Transverse colon (tissue), 4 donors: ENCODE results near the gene SHOX. TPM values are rescaled to one million over a fixed set of nuclear protein-coding genes. Genes with fewer than 3 reads are reported as not detected.
"Not testable (repeated sequence)": the region's sequence is repeated elsewhere in the genome, so short reads cannot be mapped to it uniquely, and the experiment has no call there.

ENCODE experiments used
- DNase-seq: peaks from one replicate; pipeline ENCODE4 v3.0.0-alpha.2; 2019
- H3K27ac ChIP-seq, 4 donors: fragments of 200-600 bp; sonication (generic); 2 replicates each; pipeline ENCODE4 v1.5.1; 2016 to 2018; ENCODE audit warnings: inconsistent platforms in 4 of 4
- H3K27me3 ChIP-seq: fragments of 200-600 bp; sonication (generic); 2 replicates; pipeline ENCODE4 v1.5.1; 2017; ENCODE audit warnings: inconsistent platforms
- H3K36me3 ChIP-seq, 4 donors: fragments of 200-600 bp; sonication (generic); 2 replicates each; pipeline ENCODE4 v1.5.1; 2017 to 2019; ENCODE audit warnings: inconsistent platforms in 4 of 4
- H3K4me1 ChIP-seq, 4 donors: fragments of 200-600 bp; sonication (generic); 2 replicates each; pipeline ENCODE4 v1.5.1; 2017 to 2020; ENCODE audit warnings: inconsistent platforms in 4 of 4
- H3K4me3 ChIP-seq, 4 donors: fragments of 200-600 bp; sonication (generic); 1 replicate in 1 of 4; 2 replicates in 3 of 4; pipeline versions ENCODE4 v1.5.1 to v1.6.1; 2017 to 2019; ENCODE audit warnings: inconsistent platforms in 4 of 4
- H3K9me3 ChIP-seq, 2 donors: fragments of 200-600 bp; sonication (generic); 2 replicates each; pipeline ENCODE4 v1.5.1; 2017 to 2019; ENCODE audit warnings: inconsistent platforms in 2 of 2
- CTCF ChIP-seq, 5 experiments: fragments of 200-600 bp in 3 of 5; fragments of 450-650 bp in 2 of 5; sonication (generic) in 3 of 5; IDR thresholded peaks; 1 replicate in 2 of 5; 2 replicates in 3 of 5; pipeline ENCODE4 v1.5.1; 2016 to 2017; ENCODE audit warnings: antibody characterized with exemption in 5 of 5, inconsistent platforms in 3 of 5, mild to moderate bottlenecking in 2 of 5, moderate library complexity in 1 of 5
- EP300 ChIP-seq: sonication (generic); formaldehyde crosslinking; IDR thresholded peaks from one replicate; pipeline ENCODE4 v1.6.1; 2017; ENCODE audit warnings: antibody characterized with exemption, low read depth
- POLR2A ChIP-seq: fragments of 450-650 bp; IDR thresholded peaks from one replicate; pipeline ENCODE4 v1.6.1; 2016; ENCODE audit warnings: antibody characterized with exemption, mild to moderate bottlenecking, moderate library complexity
- POLR2AphosphoS5 ChIP-seq, 3 donors: sonication (generic); formaldehyde crosslinking; IDR thresholded peaks; one replicate each; pipeline ENCODE4 v1.6.1; 2016; ENCODE audit warnings: antibody characterized with exemption in 3 of 3
- WGBS, 2 donors: methylation state at CpG; one replicate each; pipeline ENCODE4 v1.1.5; 2018; ENCODE audit warnings: low coverage in 1 of 2; 5-methylcytosine and 5-hydroxymethylcytosine counted together
- in situ Hi-C, 4 donors: fragments of 200-750 bp; cut with MboI; loops; one replicate each; pipeline versions ENCODE4 v1.15.0 to v1.15.1; 2017; ENCODE audit warnings: low sequenced_read_pairs in 3 of 4, low pct_ligation_motif_present in 1 of 4, low pct_unique_long_range_greater_than_20kb in 1 of 4
- intact Hi-C: fragments of 100-400 bp; cut with DNase I; formaldehyde crosslinking; loops from one replicate; pipeline ENCODE4 v1.15.1; 2023; ENCODE audit warnings: low total_unique reads
- total RNA-seq, 4 donors: library from RNA; depleted of rRNA; stranded (reverse); fragments of >200 nt; gene quantifications; one replicate each; pipeline ENCODE4 v1.1.0, GENCODE V29; 2016

SHOX gene
- total RNA-seq, 4 donors from 2014 or later, result 0.14 to 2.6 (median 0.16) TPM; not detected in 1

GRCh38 chrX:599837-600715, 30.5 kb upstream of the SHOX start:
- H3K27me3 ChIP-seq, result no peaks in the 10 kb centered on the region
- no peaks in the 10 kb centered on the region for H3K36me3 ChIP-seq
- no peaks in the 10 kb centered on the region for H3K4me1 ChIP-seq
- intact Hi-C loops (no loop called here), in situ Hi-C loops (no loop called here)
- peaks cover 8 to 21% of the 10 kb centered on the region in 2 donors for H3K9me3 ChIP-seq
- no peak for TF ChIP-seq POLR2A
- TF ChIP-seq POLR2AphosphoS5 (IDR thresholded peaks at IDR 0.05), result no peak
- TF ChIP-seq CTCF (IDR thresholded peaks at IDR 0.05), result no peak
- no peak for TF ChIP-seq EP300
- no peak for DNase-seq
- WGBS, 2 donors, result 60 to 67% methylated on average over 1 to 17 of the region's 18 CpGs
- H3K27ac ChIP-seq, result no peak overlapping the region
- no peak overlapping the region for H3K4me3 ChIP-seq

GRCh38 chrX:603029-603428, 27.6 kb upstream of the SHOX start:
- H3K4me3 ChIP-seq, H3K9me3 ChIP-seq, H3K27me3 ChIP-seq, DNase-seq, H3K36me3 ChIP-seq, H3K4me1 ChIP-seq, H3K27ac ChIP-seq, intact Hi-C loops, in situ Hi-C loops: not testable (repeated sequence)
- 89 to 92% methylated on average over 2 to 9 of the region's 9 CpGs for WGBS, 2 donors

GRCh38 chrX:604616-605015, 26.0 kb upstream of the SHOX start:
- H3K27me3 ChIP-seq, H3K27ac ChIP-seq, H3K9me3 ChIP-seq, H3K4me1 ChIP-seq, H3K4me3 ChIP-seq, intact Hi-C loops, DNase-seq, in situ Hi-C loops, H3K36me3 ChIP-seq: not testable (repeated sequence)

GRCh38 chrX:608088-608487, 22.5 kb upstream of the SHOX start:
- H3K27me3 ChIP-seq, H3K9me3 ChIP-seq, H3K36me3 ChIP-seq, H3K4me3 ChIP-seq, DNase-seq, intact Hi-C loops, in situ Hi-C loops, H3K4me1 ChIP-seq, H3K27ac ChIP-seq: not testable (repeated sequence)
- 54% methylated on average over 2 of the region's 3 CpGs; no CpG with 5 or more reads in 1 of the 2 donors for WGBS, 2 donors

GRCh38 chrX:614136-614535, 16.5 kb upstream of the SHOX start:
- H3K27me3 ChIP-seq, result peaks cover 5% of the 10 kb centered on the region
- no peaks in the 10 kb centered on the region for H3K4me1 ChIP-seq
- in situ Hi-C loops (no loop called here), intact Hi-C loops (no loop called here)
- no peak for DNase-seq
- no peak for TF ChIP-seq CTCF (IDR thresholded peaks at IDR 0.05)
- TF ChIP-seq POLR2A, result no peak
- TF ChIP-seq EP300, result no peak
- TF ChIP-seq POLR2AphosphoS5 (IDR thresholded peaks at IDR 0.05), result no peak
- no peak overlapping the region for H3K27ac ChIP-seq
- H3K36me3 ChIP-seq, result no peaks in the 10 kb centered on the region
- H3K4me3 ChIP-seq, result no peak overlapping the region
- 73 to 85% methylated on average over 2 to 5 of the region's 5 CpGs for WGBS, 2 donors
- H3K9me3 ChIP-seq, result peaks cover 4 to 8% of the 10 kb centered on the region in 2 donors
